HepG2 (cell line): ENCODE data around the gene ITPRIPL1. TPM values are rescaled to one million over a fixed set of nuclear protein-coding genes. Genes with fewer than 3 reads are reported as not detected.

ENCODE experiments used
- FOXJ3 ChIP-seq: sonication (generic); formaldehyde crosslinking; IDR thresholded peaks from 2 replicates; pipeline ENCODE4 v1.4.0; 2020; ENCODE audit warnings: missing genetic modification reagents, mild to moderate bottlenecking, borderline replicate concordance
- HDAC1 ChIP-seq: sonication (generic); formaldehyde crosslinking; IDR thresholded peaks from 2 replicates; pipeline ENCODE4 v1.5.1; 2020; ENCODE audit warnings: mild to moderate bottlenecking, missing genetic modification reagents
- JARID2 ChIP-seq: sonication (generic); formaldehyde crosslinking; IDR thresholded peaks from 2 replicates; pipeline ENCODE4 v1.8.1; 2023; ENCODE audit warnings: missing genetic modification reagents, inconsistent platforms; ENCODE audit not compliant: insufficient replicate concordance
- MEIS2 ChIP-seq: sonication (generic); formaldehyde crosslinking; IDR thresholded peaks from 2 replicates; pipeline ENCODE4 v1.9.0; 2021; ENCODE audit warnings: mild to moderate bottlenecking, missing genetic modification reagents
- NBN ChIP-seq: fragments of 450-650 bp; conservative IDR thresholded peaks from 2 replicates; pipeline ENCODE4 v1.6.1; 2017
- NFKBIZ ChIP-seq: IDR thresholded peaks from 2 replicates; pipeline ENCODE4 v1.6.1; 2018; ENCODE audit warnings: missing genetic modification reagents, missing compliant biosample characterization
- PRPF4 ChIP-seq: fragments of 200-400 bp; formaldehyde crosslinking; IDR thresholded peaks from 2 replicates; pipeline ENCODE4 v1.6.1; 2016; ENCODE audit warnings: low read length, low read depth; ENCODE audit not compliant: poor library complexity, severe bottlenecking
- RELA ChIP-seq: sonication (generic); formaldehyde crosslinking; IDR thresholded peaks from 2 replicates; pipeline ENCODE4 v1.4.0; 2020; ENCODE audit warnings: missing genetic modification reagents
- SP1 ChIP-seq, 2 experiments: fragments of 450-650 bp in 1 of 2; sonication (generic) in 1 of 2; formaldehyde crosslinking in 1 of 2; IDR thresholded peaks; 2 replicates each; pipeline versions ENCODE4 v1.4.0 to v1.6.1; 2016 to 2020; ENCODE audit warnings: missing genetic modification reagents in 1 of 2
- ZBTB42 ChIP-seq: sonication (generic); formaldehyde crosslinking; IDR thresholded peaks from 2 replicates; pipeline ENCODE4 v1.5.0; 2020; ENCODE audit warnings: mild to moderate bottlenecking, missing genetic modification reagents
- ZFX ChIP-seq: sonication (generic); formaldehyde crosslinking; IDR thresholded peaks from 2 replicates; pipeline ENCODE4 v1.4.0; 2020; ENCODE audit warnings: mild to moderate bottlenecking, low read depth, missing genetic modification reagents, moderate library complexity
- ZNF331 ChIP-seq: sonication (generic); formaldehyde crosslinking; IDR thresholded peaks from 2 replicates; pipeline ENCODE4 v1.4.0; 2020; ENCODE audit warnings: missing genetic modification reagents
- ZNF503 ChIP-seq: sonication (generic); formaldehyde crosslinking; IDR thresholded peaks from 2 replicates; pipeline ENCODE4 v1.4.0; 2020; ENCODE audit warnings: missing genetic modification reagents
- ZNF546 ChIP-seq: sonication (generic); formaldehyde crosslinking; conservative IDR thresholded peaks from 2 replicates; pipeline ENCODE4 v1.8.1; 2023; ENCODE audit warnings: mild to moderate bottlenecking, missing genetic modification reagents
- ZNF614 ChIP-seq: IDR thresholded peaks from 2 replicates; pipeline ENCODE4 v1.6.1; 2018; ENCODE audit warnings: missing biosample characterization, missing genetic modification reagents, inconsistent platforms, borderline replicate concordance
- ZNF619 ChIP-seq: sonication (generic); formaldehyde crosslinking; IDR thresholded peaks from 2 replicates; pipeline ENCODE4 v1.4.0; 2020; ENCODE audit warnings: mild to moderate bottlenecking, missing genetic modification reagents
- ZNF7 ChIP-seq: IDR thresholded peaks from 2 replicates; pipeline ENCODE4 v1.6.1; 2016; ENCODE audit warnings: missing biosample characterization, missing genetic modification reagents
- polyA plus RNA-seq, 8 experiments: library from polyadenylated mRNA; depleted of rRNA in 3 of 8; stranded (reverse) in 7 of 8; unstranded in 1 of 8; fragments of >200 nt; fragmentation: Illumina TruSeq in 4 of 8; extraction: Trizol in 4 of 8; gene quantifications; 2 replicates each; pipeline versions ENCODE4 v1.2.1 to v1.2.3, GENCODE V29; 2011 to 2016; ENCODE audit warnings: low read depth in 4 of 8, missing spikeins in 1 of 8, mixed read lengths in 1 of 8; ENCODE audit not compliant: insufficient read depth in 1 of 8
- total RNA-seq, 5 experiments: library from RNA; depleted of rRNA; stranded (reverse); fragments of >200 nt; fragmentation: Illumina TruSeq; extraction: Trizol; gene quantifications; 2 replicates each; pipeline ENCODE4 v1.2.3, GENCODE V29; 2016; ENCODE audit warnings: low read depth in 1 of 5
- TF ChIP-seq, protein P1 (sequence below): sonication (generic); formaldehyde crosslinking; IDR thresholded peaks from 2 replicates; pipeline ENCODE4 v1.4.0; 2020; ENCODE audit warnings: missing genetic modification reagents
- TF ChIP-seq, protein P2 (sequence below): IDR thresholded peaks from 2 replicates; pipeline ENCODE4 v1.4.0; 2020; ENCODE audit warnings: mild to moderate bottlenecking, missing genetic modification reagents

Gene ITPRIPL1
- total and polyA plus RNA-seq, 2 of the 13 experiments (the other 11 are each of a cell fraction or from before 2014, with no cell fraction given) = 4.3 to 11.7 TPM

DNA sequence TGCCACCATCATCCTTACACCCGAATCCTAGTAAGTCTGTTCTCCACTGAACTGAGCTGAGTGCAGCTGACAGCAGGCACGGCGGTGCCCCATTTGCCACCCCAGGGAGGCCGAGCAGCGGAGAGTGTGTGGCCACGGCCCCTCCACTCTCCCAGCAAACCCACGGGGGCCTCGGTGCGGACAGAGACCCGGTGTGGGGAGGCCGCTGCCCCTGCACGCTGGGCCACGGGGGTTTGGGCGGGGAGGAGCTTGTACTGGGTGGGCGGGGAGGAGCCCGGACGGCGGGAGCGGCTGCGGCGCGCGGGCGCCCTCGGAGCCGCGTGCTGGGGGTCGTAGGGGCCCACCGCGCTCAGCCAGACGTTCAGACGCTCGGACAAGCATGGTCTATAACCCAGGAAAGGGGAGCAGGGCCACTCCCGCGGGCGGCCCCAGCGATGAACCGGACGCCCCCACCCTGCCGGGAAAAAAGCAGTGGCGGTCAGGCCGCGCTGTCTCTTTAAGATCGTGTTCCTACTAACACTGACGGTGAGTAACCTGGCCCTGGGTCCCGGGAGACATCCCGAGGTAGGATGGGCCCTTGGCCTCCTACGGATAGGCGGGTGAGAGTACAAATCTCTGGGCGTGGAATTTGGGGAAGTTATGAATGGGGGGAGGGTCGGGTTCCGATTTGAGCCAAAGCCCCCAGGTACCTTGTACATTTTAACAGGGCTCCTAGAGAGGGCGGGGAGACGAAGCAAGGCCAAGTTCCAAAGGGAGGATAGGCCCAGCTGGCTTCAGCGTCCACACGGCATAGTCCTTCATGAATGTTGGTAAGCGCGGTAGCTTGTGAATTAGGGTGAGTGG, at the start of gene ITPRIPL1 (continued):
- no peak for TF ChIP-seq SP1 (IDR thresholded peaks at IDR 0.05)
- peak; percentile 22; the same call in 1 of the 2 replicates for TF ChIP-seq SP1 (CRISPR knock-in tag; IDR thresholded peaks at IDR 0.05)
- no peak for TF ChIP-seq MEIS2 (CRISPR knock-in tag)
- TF ChIP-seq ZNF546 (CRISPR knock-in tag) = no peak
- TF ChIP-seq JARID2 = no peak
- TF ChIP-seq, protein P1, sequence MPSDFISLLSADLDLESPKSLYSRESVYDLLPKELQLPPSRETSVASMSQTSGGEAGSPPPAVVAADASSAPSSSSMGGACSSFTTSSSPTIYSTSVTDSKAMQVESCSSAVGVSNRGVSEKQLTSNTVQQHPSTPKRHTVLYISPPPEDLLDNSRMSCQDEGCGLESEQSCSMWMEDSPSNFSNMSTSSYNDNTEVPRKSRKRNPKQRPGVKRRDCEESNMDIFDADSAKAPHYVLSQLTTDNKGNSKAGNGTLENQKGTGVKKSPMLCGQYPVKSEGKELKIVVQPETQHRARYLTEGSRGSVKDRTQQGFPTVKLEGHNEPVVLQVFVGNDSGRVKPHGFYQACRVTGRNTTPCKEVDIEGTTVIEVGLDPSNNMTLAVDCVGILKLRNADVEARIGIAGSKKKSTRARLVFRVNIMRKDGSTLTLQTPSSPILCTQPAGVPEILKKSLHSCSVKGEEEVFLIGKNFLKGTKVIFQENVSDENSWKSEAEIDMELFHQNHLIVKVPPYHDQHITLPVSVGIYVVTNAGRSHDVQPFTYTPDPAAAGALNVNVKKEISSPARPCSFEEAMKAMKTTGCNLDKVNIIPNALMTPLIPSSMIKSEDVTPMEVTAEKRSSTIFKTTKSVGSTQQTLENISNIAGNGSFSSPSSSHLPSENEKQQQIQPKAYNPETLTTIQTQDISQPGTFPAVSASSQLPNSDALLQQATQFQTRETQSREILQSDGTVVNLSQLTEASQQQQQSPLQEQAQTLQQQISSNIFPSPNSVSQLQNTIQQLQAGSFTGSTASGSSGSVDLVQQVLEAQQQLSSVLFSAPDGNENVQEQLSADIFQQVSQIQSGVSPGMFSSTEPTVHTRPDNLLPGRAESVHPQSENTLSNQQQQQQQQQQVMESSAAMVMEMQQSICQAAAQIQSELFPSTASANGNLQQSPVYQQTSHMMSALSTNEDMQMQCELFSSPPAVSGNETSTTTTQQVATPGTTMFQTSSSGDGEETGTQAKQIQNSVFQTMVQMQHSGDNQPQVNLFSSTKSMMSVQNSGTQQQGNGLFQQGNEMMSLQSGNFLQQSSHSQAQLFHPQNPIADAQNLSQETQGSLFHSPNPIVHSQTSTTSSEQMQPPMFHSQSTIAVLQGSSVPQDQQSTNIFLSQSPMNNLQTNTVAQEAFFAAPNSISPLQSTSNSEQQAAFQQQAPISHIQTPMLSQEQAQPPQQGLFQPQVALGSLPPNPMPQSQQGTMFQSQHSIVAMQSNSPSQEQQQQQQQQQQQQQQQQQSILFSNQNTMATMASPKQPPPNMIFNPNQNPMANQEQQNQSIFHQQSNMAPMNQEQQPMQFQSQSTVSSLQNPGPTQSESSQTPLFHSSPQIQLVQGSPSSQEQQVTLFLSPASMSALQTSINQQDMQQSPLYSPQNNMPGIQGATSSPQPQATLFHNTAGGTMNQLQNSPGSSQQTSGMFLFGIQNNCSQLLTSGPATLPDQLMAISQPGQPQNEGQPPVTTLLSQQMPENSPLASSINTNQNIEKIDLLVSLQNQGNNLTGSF = no peak
- TF ChIP-seq ZBTB42 (CRISPR knock-in tag) = no peak
- no peak for TF ChIP-seq PRPF4
- TF ChIP-seq, protein P2, sequence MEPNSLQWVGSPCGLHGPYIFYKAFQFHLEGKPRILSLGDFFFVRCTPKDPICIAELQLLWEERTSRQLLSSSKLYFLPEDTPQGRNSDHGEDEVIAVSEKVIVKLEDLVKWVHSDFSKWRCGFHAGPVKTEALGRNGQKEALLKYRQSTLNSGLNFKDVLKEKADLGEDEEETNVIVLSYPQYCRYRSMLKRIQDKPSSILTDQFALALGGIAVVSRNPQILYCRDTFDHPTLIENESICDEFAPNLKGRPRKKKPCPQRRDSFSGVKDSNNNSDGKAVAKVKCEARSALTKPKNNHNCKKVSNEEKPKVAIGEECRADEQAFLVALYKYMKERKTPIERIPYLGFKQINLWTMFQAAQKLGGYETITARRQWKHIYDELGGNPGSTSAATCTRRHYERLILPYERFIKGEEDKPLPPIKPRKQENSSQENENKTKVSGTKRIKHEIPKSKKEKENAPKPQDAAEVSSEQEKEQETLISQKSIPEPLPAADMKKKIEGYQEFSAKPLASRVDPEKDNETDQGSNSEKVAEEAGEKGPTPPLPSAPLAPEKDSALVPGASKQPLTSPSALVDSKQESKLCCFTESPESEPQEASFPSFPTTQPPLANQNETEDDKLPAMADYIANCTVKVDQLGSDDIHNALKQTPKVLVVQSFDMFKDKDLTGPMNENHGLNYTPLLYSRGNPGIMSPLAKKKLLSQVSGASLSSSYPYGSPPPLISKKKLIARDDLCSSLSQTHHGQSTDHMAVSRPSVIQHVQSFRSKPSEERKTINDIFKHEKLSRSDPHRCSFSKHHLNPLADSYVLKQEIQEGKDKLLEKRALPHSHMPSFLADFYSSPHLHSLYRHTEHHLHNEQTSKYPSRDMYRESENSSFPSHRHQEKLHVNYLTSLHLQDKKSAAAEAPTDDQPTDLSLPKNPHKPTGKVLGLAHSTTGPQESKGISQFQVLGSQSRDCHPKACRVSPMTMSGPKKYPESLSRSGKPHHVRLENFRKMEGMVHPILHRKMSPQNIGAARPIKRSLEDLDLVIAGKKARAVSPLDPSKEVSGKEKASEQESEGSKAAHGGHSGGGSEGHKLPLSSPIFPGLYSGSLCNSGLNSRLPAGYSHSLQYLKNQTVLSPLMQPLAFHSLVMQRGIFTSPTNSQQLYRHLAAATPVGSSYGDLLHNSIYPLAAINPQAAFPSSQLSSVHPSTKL (CRISPR knock-in tag) = no peak; the same call in 1 of the 2 replicates
- peak; percentile 85 for TF ChIP-seq ZFX
- TF ChIP-seq ZNF331 = no peak
- TF ChIP-seq ZNF503 = peak; percentile 49; the same call in 1 of the 2 replicates
- no peak for TF ChIP-seq FOXJ3
- TF ChIP-seq RELA (CRISPR knock-in tag) = no peak
- no peak for TF ChIP-seq ZNF7 (CRISPR knock-in tag)
- TF ChIP-seq NBN = no peak
- peak; percentile 3; the same call in 1 of the 2 replicates for TF ChIP-seq ZNF619 (CRISPR knock-in tag)
- TF ChIP-seq ZNF614 (CRISPR knock-in tag) = peak; percentile 48; the same call in 1 of the 2 replicates
- TF ChIP-seq HDAC1 (CRISPR knock-in tag) = no peak; the same call in 1 of the 2 replicates
- no peak for TF ChIP-seq NFKBIZ
